SK-N-SH treated with all-trans-retinoic acid at 6 μM for 48 hours (cell line): ENCODE measurements around the gene TSC2.

Source experiments
- ARNTL ChIP-seq: fragments of 450-650 bp; formaldehyde crosslinking; IDR thresholded peaks from 2 replicates; pipeline ENCODE4 v1.5.0; 2020; ENCODE audit warnings: low read depth, mild to moderate bottlenecking, moderate library complexity, borderline replicate concordance
- BACH2 ChIP-seq: fragments of 250-450 bp; sonication (Bioruptor Pico); IDR thresholded peaks from 2 replicates; pipeline ENCODE4 v1.9.0; 2021; ENCODE audit warnings: mild to moderate bottlenecking, borderline replicate concordance
- CREB5 ChIP-seq: fragments of 250-450 bp; sonication (Bioruptor Pico); IDR thresholded peaks from 2 replicates; pipeline ENCODE4 v1.5.1; 2020; ENCODE audit warnings: low read depth, mild to moderate bottlenecking, moderate library complexity
- CSDC2 ChIP-seq: fragments of 250-450 bp; sonication (Bioruptor Pico); IDR thresholded peaks from 2 replicates; pipeline ENCODE4 v1.5.0; 2020; ENCODE audit warnings: mild to moderate bottlenecking, moderate library complexity
- PATZ1 ChIP-seq: fragments of 250-450 bp; sonication (Bioruptor Pico); IDR thresholded peaks from 2 replicates; pipeline ENCODE4 v1.8.0; 2020; ENCODE audit warnings: mild to moderate bottlenecking, moderate library complexity, borderline replicate concordance
- RARB ChIP-seq: fragments of 250-450 bp; sonication (Bioruptor Pico); IDR thresholded peaks from 2 replicates; pipeline ENCODE4 v1.8.0; 2021; ENCODE audit warnings: mild to moderate bottlenecking, moderate library complexity
- TCF4 ChIP-seq: fragments of 250-450 bp; sonication (Bioruptor Pico); IDR thresholded peaks from 2 replicates; pipeline ENCODE4 v1.8.0; 2021; ENCODE audit warnings: mild to moderate bottlenecking, moderate library complexity, borderline replicate concordance
- ZFP3 ChIP-seq: fragments of 250-450 bp; sonication (Bioruptor Pico); IDR thresholded peaks from 2 replicates; pipeline ENCODE4 v1.5.0; 2020; ENCODE audit warnings: mild to moderate bottlenecking, moderate library complexity
- ZNF565 ChIP-seq: fragments of 450-650 bp; formaldehyde crosslinking; conservative IDR thresholded peaks from 2 replicates; pipeline ENCODE4 v1.5.0; 2020; ENCODE audit warnings: low read depth, mild to moderate bottlenecking, moderate library complexity

- TF ChIP-seq ZNF565 (CRISPR knock-in tag), result no peak
- TF ChIP-seq CREB5 (CRISPR knock-in tag), result no peak
- no peak for TF ChIP-seq PATZ1 (CRISPR knock-in tag)
- no peak for TF ChIP-seq CSDC2 (CRISPR knock-in tag)
- no peak for TF ChIP-seq BACH2 (CRISPR knock-in tag)
- no peak for TF ChIP-seq ZFP3 (CRISPR knock-in tag)
- no peak for TF ChIP-seq RARB (CRISPR knock-in tag)
- TF ChIP-seq TCF4, result no peak
- no peak for TF ChIP-seq ARNTL (CRISPR knock-in tag)
Observed at GRCh38 chr16:2040041-2040786, 7.6 kb upstream of the TSC2 start.
